SK-N-SH (cell line): Measurements from ENCODE around the gene EXOC2. TPM values are rescaled to one million over a fixed set of nuclear protein-coding genes. Genes with fewer than 3 reads are reported as not detected.

ENCODE experiments used
- CTCF ChIA-PET: fragments of 300-600, 350-600 bp; formaldehyde crosslinking; extraction: SDS; loops from one replicate; lab custom pipeline; 2021; lab: Yijun Ruan, JAX
- POLR2A ChIA-PET: fragments of 350-600 bp; sonication (Branson Sonifier 250); formaldehyde crosslinking; extraction: SDS; loops from one replicate; lab custom pipeline; 2020; ENCODE audit warnings: antibody characterized with exemption, inconsistent platforms; lab: Yijun Ruan, JAX
- DNase-seq: peaks from one replicate; pipeline ENCODE4 v3.0.0; 2012
- H2AFZ ChIP-seq: fragments of 200-600 bp; sonication (generic); 2 replicates; pipeline ENCODE4 v1.8.1; 2016; ENCODE audit warnings: antibody characterized with exemption, mild to moderate bottlenecking, low read depth
- H3F3A ChIP-seq: fragments of 200-600 bp; sonication (generic); replicated peaks from 2 replicates; pipeline ENCODE3; 2016; ENCODE audit warnings: antibody characterized with exemption, mild to moderate bottlenecking; ENCODE audit not compliant: insufficient read depth
- H3K27ac ChIP-seq, 2 experiments: fragments of 200-500 bp in 1 of 2; fragments of 200-600 bp in 1 of 2; sonication (Bioruptor generic) in 1 of 2; sonication (generic), shearing (Covaris generic) in 1 of 2; 2 replicates each; pipeline versions ENCODE4 v1.5.1 to v1.6.1; 2014 to 2016; ENCODE audit warnings: low read depth in 2 of 2, inconsistent platforms in 1 of 2, low read length in 1 of 2, mild to moderate bottlenecking in 1 of 2, mixed read lengths in 1 of 2
- H3K27me3 ChIP-seq: fragments of 200-600 bp; sonication (generic), shearing (Covaris generic); 2 replicates; pipeline ENCODE4 v1.6.1; 2016; ENCODE audit warnings: mixed run types; ENCODE audit not compliant: insufficient read depth
- H3K36me3 ChIP-seq, 2 experiments: fragments of 200-500 bp in 1 of 2; fragments of 200-600 bp in 1 of 2; sonication (Bioruptor generic) in 1 of 2; sonication (generic) in 1 of 2; replicated peaks in 1 of 2; 2 replicates each; pipeline versions ENCODE3 to v1.5.1; 2014 to 2016; ENCODE audit warnings: low read length in 1 of 2, mild to moderate bottlenecking in 1 of 2; ENCODE audit not compliant: insufficient read depth in 2 of 2, control insufficient read depth in 1 of 2
- H3K4me1 ChIP-seq, 2 experiments: fragments of 200-500 bp in 1 of 2; fragments of 200-600 bp in 1 of 2; sonication (Bioruptor generic) in 1 of 2; sonication (generic), shearing (Covaris generic) in 1 of 2; 2 replicates each; pipeline versions ENCODE4 v1.5.1 to v1.6.1; 2014 to 2016; ENCODE audit warnings: low read depth in 1 of 2, low read length in 1 of 2, mixed run types in 1 of 2; ENCODE audit not compliant: insufficient read depth in 2 of 2, control insufficient read depth in 1 of 2
- H3K4me2 ChIP-seq: fragments of 200-600 bp; sonication (generic), shearing (Covaris generic); 2 replicates; pipeline ENCODE4 v1.6.1; 2017; ENCODE audit warnings: mixed run types
- H3K4me3 ChIP-seq, 2 experiments: fragments of 200-500 bp in 1 of 2; fragments of 200-600 bp in 1 of 2; sonication (Bioruptor generic) in 1 of 2; sonication (generic), shearing (Covaris generic) in 1 of 2; 2 replicates each; pipeline versions ENCODE4 v1.5.1 to v1.8.1; 2014 to 2016; ENCODE audit warnings: low read depth in 2 of 2, inconsistent platforms in 1 of 2, low read length in 1 of 2, mild to moderate bottlenecking in 1 of 2, mixed read lengths in 1 of 2, moderate library complexity in 1 of 2
- H3K79me2 ChIP-seq: fragments of 200-600 bp; sonication (generic); 2 replicates; pipeline ENCODE4 v1.8.1; 2017; ENCODE audit warnings: mild to moderate bottlenecking; ENCODE audit not compliant: insufficient read depth
- H3K9ac ChIP-seq: fragments of 200-600 bp; sonication (generic); 2 replicates; pipeline ENCODE4 v1.6.1; 2017; ENCODE audit warnings: mixed run types
- H3K9me2 ChIP-seq: fragments of 200-600 bp; sonication (generic); 2 replicates; pipeline ENCODE4 v1.6.1; 2017; ENCODE audit warnings: mixed run types
- H3K9me3 ChIP-seq: fragments of 200-600 bp; sonication (generic); 2 replicates; pipeline ENCODE4 v1.6.1; 2017; ENCODE audit warnings: mixed run types, mild to moderate bottlenecking, moderate library complexity
- H4K20me1 ChIP-seq: fragments of 200-600 bp; sonication (generic); 2 replicates; pipeline ENCODE4 v1.6.1; 2017; ENCODE audit warnings: mild to moderate bottlenecking, mixed run types; ENCODE audit not compliant: insufficient read depth
- CHD2 ChIP-seq: fragments of 150-350 bp; IDR thresholded peaks from 2 replicates; pipeline ENCODE4 v1.6.1; 2018; ENCODE audit warnings: low read length; ENCODE audit not compliant: partially characterized antibody
- GATA2 ChIP-seq: sonication (generic); formaldehyde crosslinking; IDR thresholded peaks from 2 replicates; pipeline ENCODE4 v1.5.0; 2020; ENCODE audit warnings: mild to moderate bottlenecking, missing genetic modification reagents
- JUND ChIP-seq: IDR thresholded peaks from 2 replicates; pipeline ENCODE4 v1.4.0; 2012
- MEF2A ChIP-seq: IDR thresholded peaks from 2 replicates; pipeline ENCODE4 v1.4.0; 2012; ENCODE audit warnings: low read depth, borderline replicate concordance
- MXI1 ChIP-seq: IDR thresholded peaks from 2 replicates; pipeline ENCODE4 v1.6.1; 2012; ENCODE audit warnings: mild to moderate bottlenecking, low read depth, low read length, improper control_type of control experiment
- NFIC ChIP-seq: IDR thresholded peaks from 2 replicates; pipeline ENCODE4 v1.4.0; 2012; ENCODE audit warnings: borderline replicate concordance
- NRF1 ChIP-seq: IDR thresholded peaks from 2 replicates; pipeline ENCODE4 v1.6.1; 2012; ENCODE audit warnings: low read depth, mild to moderate bottlenecking, low read length
- POLR2AphosphoS5 ChIP-seq: IDR thresholded peaks from 2 replicates; pipeline ENCODE4 v1.6.1; 2012; ENCODE audit warnings: low read depth, low read length
- RCOR1 ChIP-seq: fragments of 150-350 bp; IDR thresholded peaks from 2 replicates; pipeline ENCODE4 v1.6.1; 2017; ENCODE audit warnings: antibody characterized with exemption, low read length
- RFX5 ChIP-seq: IDR thresholded peaks from 2 replicates; pipeline ENCODE4 v1.6.1; 2012; ENCODE audit warnings: mild to moderate bottlenecking, improper control_type of control experiment, low read length
- RXRA ChIP-seq: IDR thresholded peaks from 2 replicates; pipeline ENCODE4 v1.4.0; 2012; ENCODE audit warnings: low read depth, mild to moderate bottlenecking, borderline replicate concordance
- SIN3A ChIP-seq: IDR thresholded peaks from 2 replicates; pipeline ENCODE4 v1.6.1; 2012; ENCODE audit warnings: low read depth, mild to moderate bottlenecking, low read length, moderate library complexity, borderline replicate concordance
- SMC3 ChIP-seq: IDR thresholded peaks from 2 replicates; pipeline ENCODE4 v1.6.1; 2012; ENCODE audit warnings: low read depth, low read length, improper control_type of control experiment
- TAF1 ChIP-seq: IDR thresholded peaks from 2 replicates; pipeline ENCODE4 v1.6.1; 2012; ENCODE audit warnings: low read depth, mild to moderate bottlenecking, low read length, moderate library complexity, borderline replicate concordance
- TEAD4 ChIP-seq: IDR thresholded peaks from 2 replicates; pipeline ENCODE4 v1.4.0; 2012; ENCODE audit warnings: mild to moderate bottlenecking, borderline replicate concordance; ENCODE audit not compliant: insufficient read depth
- YY1 ChIP-seq: IDR thresholded peaks from 2 replicates; pipeline ENCODE4 v1.4.0; 2012; ENCODE audit warnings: low read depth, mild to moderate bottlenecking
- WGBS: methylation state at CpG from one replicate; pipeline ENCODE4 v1.1.6; 2017; ENCODE audit warnings: low lambda C conversion rate; 5-methylcytosine and 5-hydroxymethylcytosine counted together
- polyA plus RNA-seq, 3 experiments: library from polyadenylated mRNA; depleted of rRNA; stranded (reverse); fragments of >200 nt; gene quantifications; 2 replicates each; pipeline ENCODE4 v1.2.3, GENCODE V29; 2012
- TF ChIP-seq, protein P1 (sequence below): fragments of 200-600 bp; sonication (generic); IDR thresholded peaks from 2 replicates; pipeline ENCODE4 v1.6.1; 2017; ENCODE audit warnings: antibody characterized with exemption, mild to moderate bottlenecking, moderate library complexity
- TF ChIP-seq, protein P2 (sequence below): IDR thresholded peaks from 2 replicates; pipeline ENCODE4 v1.4.0; 2012; ENCODE audit warnings: low read depth, borderline replicate concordance
- TF ChIP-seq, protein P3 (sequence below): fragments of 150-350 bp; IDR thresholded peaks from 2 replicates; pipeline ENCODE4 v1.6.1; 2016; ENCODE audit warnings: mild to moderate bottlenecking, low read depth, low read length
- TF ChIP-seq, protein P4 (sequence below): IDR thresholded peaks from 2 replicates; pipeline ENCODE4 v1.4.0; 2012; ENCODE audit warnings: low read depth

Gene EXOC2
- polyA plus RNA-seq, 1 of the 3 experiments (the other 2 are of a cell fraction), result 10.6 TPM

DNA sequence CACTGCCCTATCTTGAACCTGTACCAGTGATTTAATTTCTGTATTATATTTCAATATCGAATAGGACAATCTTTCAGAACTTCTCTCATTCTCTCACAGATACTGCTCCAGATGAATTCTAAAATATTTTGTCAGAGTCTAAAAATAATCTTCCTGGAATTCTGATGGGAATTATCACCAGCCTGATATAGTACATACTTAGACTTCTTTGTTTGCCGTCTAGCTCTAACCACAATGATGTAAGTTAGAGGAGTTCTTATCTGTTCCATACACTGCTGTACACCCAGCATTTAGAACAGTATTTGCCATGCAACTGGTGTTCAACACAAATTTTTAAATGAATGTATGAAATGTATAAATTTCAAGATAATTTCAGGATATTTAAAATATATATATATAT, 34.7 kb downstream of the EXOC2 start (continued):
- TF ChIP-seq, protein P1, sequence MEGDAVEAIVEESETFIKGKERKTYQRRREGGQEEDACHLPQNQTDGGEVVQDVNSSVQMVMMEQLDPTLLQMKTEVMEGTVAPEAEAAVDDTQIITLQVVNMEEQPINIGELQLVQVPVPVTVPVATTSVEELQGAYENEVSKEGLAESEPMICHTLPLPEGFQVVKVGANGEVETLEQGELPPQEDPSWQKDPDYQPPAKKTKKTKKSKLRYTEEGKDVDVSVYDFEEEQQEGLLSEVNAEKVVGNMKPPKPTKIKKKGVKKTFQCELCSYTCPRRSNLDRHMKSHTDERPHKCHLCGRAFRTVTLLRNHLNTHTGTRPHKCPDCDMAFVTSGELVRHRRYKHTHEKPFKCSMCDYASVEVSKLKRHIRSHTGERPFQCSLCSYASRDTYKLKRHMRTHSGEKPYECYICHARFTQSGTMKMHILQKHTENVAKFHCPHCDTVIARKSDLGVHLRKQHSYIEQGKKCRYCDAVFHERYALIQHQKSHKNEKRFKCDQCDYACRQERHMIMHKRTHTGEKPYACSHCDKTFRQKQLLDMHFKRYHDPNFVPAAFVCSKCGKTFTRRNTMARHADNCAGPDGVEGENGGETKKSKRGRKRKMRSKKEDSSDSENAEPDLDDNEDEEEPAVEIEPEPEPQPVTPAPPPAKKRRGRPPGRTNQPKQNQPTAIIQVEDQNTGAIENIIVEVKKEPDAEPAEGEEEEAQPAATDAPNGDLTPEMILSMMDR, result no peak
- no peak for TF ChIP-seq RXRA
- TF ChIP-seq SMC3, result no peak
- no peak for TF ChIP-seq YY1
- TF ChIP-seq RCOR1, result no peak
- TF ChIP-seq TAF1, result no peak

DNA sequence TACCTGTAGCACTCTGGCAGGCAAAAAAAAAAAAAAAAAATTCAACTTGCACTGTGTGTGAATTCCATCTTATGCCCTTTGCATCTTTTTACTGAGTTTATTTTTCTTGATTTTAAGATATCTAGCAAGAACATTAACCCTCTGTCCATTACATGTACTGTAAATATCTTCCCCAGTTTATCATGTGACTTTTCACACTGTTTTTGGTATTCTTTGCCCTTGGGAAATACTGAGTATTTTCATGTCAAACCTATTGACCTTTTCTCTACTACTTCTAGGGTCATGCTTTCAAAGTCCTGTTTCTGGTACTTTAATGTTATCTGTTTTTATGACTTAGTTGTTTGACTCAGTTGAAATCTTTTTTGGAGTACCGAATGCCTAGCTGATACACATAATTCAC, 35.2 kb downstream of the EXOC2 start:
- Histone ChIP-seq H3K27me3 (no peaks in the 10 kb centered on the region), H3K79me2 (peaks cover 39% of the 10 kb centered on the region), H3K4me2 (no peak overlapping the region), H3K36me3 (no peaks in the 10 kb centered on the region), H3K9me3 (no peaks in the 10 kb centered on the region), H3K27ac (peak overlapping the region in 1 of 2 experiments; percentile 41; a peak in 2 of 4 replicates), H3K4me3 (no peak overlapping the region), H2AFZ (no peak overlapping the region), H3K9me2 (no peaks in the 10 kb centered on the region), H3K9ac (no peak overlapping the region), H3K4me1 (peaks cover 3 to 4% of the 10 kb centered on the region in 2 experiments; a peak in 2 of 4 replicates), H4K20me1 (peaks cover 5% of the 10 kb centered on the region; the same call in 1 of the 2 replicates), H3F3A (no peaks in the 10 kb centered on the region)
- ChIA-PET CTCF (no interaction called here), POLR2A (no interaction called here)
- TF ChIP-seq MXI1, result no peak
- no peak for TF ChIP-seq RCOR1
- TF ChIP-seq POLR2AphosphoS5, result no peak
- no peak for DNase-seq
- WGBS, result 100% methylated on average over 1 of the region's 1 CpG

DNA sequence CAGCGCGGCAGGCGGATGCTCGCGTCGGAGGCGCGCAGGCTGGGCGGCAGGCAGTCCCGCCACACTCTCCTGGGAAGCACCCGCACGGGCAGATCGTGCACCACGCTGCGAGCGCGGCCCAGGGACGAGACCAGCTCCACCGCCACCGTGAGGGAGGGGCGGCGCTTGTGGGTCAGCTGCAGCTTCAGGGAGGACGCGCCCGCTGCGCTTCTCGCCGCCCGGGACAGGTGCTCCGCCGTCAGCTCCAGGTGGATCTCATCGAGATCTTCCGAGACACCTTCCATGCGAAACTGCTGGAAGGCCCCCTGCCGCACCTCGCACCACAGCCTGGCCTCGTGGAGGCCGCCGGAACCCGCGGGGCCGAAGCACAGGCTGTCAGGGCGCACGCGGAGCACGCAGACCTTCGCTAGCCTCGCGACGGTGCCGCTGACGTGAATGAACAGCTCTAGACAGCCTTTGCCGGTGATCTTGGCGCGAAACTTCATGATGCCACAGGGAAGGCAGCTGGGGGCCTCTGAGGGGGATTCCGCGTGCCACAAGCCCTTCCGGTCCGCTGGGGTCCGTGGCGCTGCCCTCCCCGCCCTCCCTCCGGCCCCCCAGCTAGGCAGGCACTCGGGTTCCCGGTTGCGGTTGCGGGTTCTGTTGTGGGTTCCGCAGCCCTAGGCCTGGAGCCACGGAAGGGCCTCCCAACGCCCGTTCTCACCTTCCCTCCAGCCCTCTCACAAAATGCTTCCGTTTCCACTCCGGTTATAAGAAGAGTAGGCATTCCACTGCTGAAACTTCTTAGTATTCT, 36.3 kb downstream of the EXOC2 start, which contains the start of gene HUS1B:
HUS1B (minus strand) TSS at position 641 of the 793 bp plus-strand sequence; CDS start at position 485, 156 bp downstream.
- ChIA-PET CTCF (no interaction called here), POLR2A (no interaction called here)
- Histone ChIP-seq H3K9me3 (no peaks in the 10 kb centered on the region), H3K9ac (no peak within 1 kb of the TSS), H3K36me3 (no peaks in the 10 kb centered on the region), H3K27ac (peak within 1 kb of the TSS in 1 of 2 experiments; percentile 41; a peak in 2 of 4 replicates), H2AFZ (no peak within 1 kb of the TSS), H3K79me2 (peaks cover 28% of the 10 kb centered on the region), H3K9me2 (no peaks in the 10 kb centered on the region), H3K4me3 (no peak within 1 kb of the TSS), H3K27me3 (no peaks in the 10 kb centered on the region), H3K4me1 (peaks cover 3 to 4% of the 10 kb centered on the region in 2 experiments; a peak in 2 of 4 replicates), H3F3A (no peaks in the 10 kb centered on the region), H4K20me1 (no peaks in the 10 kb centered on the region; the same call in 1 of the 2 replicates), H3K4me2 (no peak within 1 kb of the TSS)
- 97% methylated on average over 55 of the region's 73 CpGs for WGBS
- DNase-seq, result no peak
- no peak for TF ChIP-seq NRF1
- TF ChIP-seq JUND, result no peak
- no peak for TF ChIP-seq GATA2 (CRISPR knock-in tag)
- no peak for TF ChIP-seq CHD2
- TF ChIP-seq RFX5, result no peak
- TF ChIP-seq TEAD4, result no peak
- TF ChIP-seq, protein P2, sequence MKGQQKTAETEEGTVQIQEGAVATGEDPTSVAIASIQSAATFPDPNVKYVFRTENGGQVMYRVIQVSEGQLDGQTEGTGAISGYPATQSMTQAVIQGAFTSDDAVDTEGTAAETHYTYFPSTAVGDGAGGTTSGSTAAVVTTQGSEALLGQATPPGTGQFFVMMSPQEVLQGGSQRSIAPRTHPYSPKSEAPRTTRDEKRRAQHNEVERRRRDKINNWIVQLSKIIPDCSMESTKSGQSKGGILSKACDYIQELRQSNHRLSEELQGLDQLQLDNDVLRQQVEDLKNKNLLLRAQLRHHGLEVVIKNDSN, result no peak
- TF ChIP-seq, protein P3, sequence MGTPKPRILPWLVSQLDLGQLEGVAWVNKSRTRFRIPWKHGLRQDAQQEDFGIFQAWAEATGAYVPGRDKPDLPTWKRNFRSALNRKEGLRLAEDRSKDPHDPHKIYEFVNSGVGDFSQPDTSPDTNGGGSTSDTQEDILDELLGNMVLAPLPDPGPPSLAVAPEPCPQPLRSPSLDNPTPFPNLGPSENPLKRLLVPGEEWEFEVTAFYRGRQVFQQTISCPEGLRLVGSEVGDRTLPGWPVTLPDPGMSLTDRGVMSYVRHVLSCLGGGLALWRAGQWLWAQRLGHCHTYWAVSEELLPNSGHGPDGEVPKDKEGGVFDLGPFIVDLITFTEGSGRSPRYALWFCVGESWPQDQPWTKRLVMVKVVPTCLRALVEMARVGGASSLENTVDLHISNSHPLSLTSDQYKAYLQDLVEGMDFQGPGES, result no peak
- TF ChIP-seq SIN3A, result no peak
- TF ChIP-seq, protein P4, sequence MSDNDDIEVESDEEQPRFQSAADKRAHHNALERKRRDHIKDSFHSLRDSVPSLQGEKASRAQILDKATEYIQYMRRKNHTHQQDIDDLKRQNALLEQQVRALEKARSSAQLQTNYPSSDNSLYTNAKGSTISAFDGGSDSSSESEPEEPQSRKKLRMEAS, result no peak
- TF ChIP-seq NFIC, result no peak
- TF ChIP-seq MXI1, result no peak
- no peak for TF ChIP-seq RXRA
- no peak for TF ChIP-seq MEF2A
